Measurements from ENCODE around the gene CD2AP. TPM values are rescaled to one million over a fixed set of nuclear protein-coding genes. Genes with fewer than 3 reads are reported as not detected.

The CD2AP gene, protein sequence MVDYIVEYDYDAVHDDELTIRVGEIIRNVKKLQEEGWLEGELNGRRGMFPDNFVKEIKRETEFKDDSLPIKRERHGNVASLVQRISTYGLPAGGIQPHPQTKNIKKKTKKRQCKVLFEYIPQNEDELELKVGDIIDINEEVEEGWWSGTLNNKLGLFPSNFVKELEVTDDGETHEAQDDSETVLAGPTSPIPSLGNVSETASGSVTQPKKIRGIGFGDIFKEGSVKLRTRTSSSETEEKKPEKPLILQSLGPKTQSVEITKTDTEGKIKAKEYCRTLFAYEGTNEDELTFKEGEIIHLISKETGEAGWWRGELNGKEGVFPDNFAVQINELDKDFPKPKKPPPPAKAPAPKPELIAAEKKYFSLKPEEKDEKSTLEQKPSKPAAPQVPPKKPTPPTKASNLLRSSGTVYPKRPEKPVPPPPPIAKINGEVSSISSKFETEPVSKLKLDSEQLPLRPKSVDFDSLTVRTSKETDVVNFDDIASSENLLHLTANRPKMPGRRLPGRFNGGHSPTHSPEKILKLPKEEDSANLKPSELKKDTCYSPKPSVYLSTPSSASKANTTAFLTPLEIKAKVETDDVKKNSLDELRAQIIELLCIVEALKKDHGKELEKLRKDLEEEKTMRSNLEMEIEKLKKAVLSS
- total RNA-seq, result 30.3 and 45.5 TPM in 2 replicates

DNA sequence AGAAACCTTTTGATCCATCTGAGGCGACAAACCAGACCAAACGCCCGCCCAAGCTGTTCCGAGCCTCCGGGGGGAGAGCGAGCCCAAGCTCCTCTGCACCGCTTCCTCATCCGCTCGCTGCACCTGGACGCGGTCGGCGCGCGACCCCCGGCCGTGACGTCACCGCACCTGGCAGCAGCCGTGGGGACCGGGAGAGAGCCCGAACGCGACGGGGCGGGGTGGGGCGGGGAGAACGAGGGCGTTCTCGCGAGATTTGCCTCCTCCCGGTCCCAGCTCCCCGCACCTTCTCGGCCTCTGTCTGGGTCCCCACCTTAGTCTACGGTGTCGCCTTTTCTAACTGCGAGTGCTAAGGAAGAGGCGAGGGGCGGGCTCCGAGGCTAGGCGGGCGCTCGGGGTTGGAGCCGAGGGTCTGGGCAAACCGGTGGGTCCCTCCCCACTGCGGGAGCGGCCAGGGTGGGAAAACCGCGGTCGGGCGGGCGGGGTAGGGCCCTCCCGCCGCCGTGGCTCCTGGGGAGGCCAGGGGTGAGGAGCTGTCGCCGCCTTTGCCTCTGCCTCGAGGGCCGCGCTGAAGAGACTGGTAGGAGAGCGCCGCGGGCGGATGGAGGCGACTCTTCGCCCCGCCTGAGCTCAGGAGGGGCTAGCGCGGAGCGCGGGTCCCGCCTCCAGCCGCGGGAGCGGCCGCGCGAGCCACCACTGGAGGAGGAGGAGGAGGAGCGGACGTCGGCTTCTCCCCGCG, at the start of gene CD2AP:
Gene CD2AP, plus strand, starts transcription at position 293 of the 736 bp plus-strand sequence. CDS start 456 bp downstream, outside the sequence.

Other genes with a start within 250 kb of the CD2AP start
- gene TNFRSF21, start 167.9 kb upstream of the CD2AP start, total RNA-seq, result 8.7 and 85.3 TPM in 2 replicates
- not detected in 2 replicates for gene ADGRF4, start 220.8 kb downstream of the CD2AP start, total RNA-seq

Data from bladder microvascular endothelial cell (primary cell).